Neuron (in vitro differentiated cells): Measurements from ENCODE around the gene GOLM1.
"Not testable (repeated sequence)": the region's sequence is repeated elsewhere in the genome, so short reads cannot be mapped to it uniquely, and the experiment has no call there.

Source experiments
- H2AFZ ChIP-seq: one replicate; pipeline ENCODE4 v1.6.1; 2013; ENCODE audit warnings: low read depth, mild to moderate bottlenecking, inconsistent platforms, low read length, moderate library complexity
- H3K27me3 ChIP-seq: one replicate; pipeline ENCODE4 v1.6.1; 2013; ENCODE audit warnings: low read length; ENCODE audit not compliant: insufficient read depth
- H3K36me3 ChIP-seq: one replicate; pipeline ENCODE4 v1.6.1; 2013; ENCODE audit warnings: low read length; ENCODE audit not compliant: insufficient read depth
- H3K4me1 ChIP-seq: one replicate; pipeline ENCODE4 v1.6.1; 2013; ENCODE audit warnings: low read length; ENCODE audit not compliant: insufficient read depth
- H3K4me3 ChIP-seq: 2 replicates; pipeline ENCODE4 v1.5.1; 2013; ENCODE audit warnings: mild to moderate bottlenecking, low read length, moderate library complexity
- H3K9me3 ChIP-seq: one replicate; pipeline ENCODE4 v1.6.1; 2013; ENCODE audit warnings: low read length

The GOLM1 gene

DNA sequence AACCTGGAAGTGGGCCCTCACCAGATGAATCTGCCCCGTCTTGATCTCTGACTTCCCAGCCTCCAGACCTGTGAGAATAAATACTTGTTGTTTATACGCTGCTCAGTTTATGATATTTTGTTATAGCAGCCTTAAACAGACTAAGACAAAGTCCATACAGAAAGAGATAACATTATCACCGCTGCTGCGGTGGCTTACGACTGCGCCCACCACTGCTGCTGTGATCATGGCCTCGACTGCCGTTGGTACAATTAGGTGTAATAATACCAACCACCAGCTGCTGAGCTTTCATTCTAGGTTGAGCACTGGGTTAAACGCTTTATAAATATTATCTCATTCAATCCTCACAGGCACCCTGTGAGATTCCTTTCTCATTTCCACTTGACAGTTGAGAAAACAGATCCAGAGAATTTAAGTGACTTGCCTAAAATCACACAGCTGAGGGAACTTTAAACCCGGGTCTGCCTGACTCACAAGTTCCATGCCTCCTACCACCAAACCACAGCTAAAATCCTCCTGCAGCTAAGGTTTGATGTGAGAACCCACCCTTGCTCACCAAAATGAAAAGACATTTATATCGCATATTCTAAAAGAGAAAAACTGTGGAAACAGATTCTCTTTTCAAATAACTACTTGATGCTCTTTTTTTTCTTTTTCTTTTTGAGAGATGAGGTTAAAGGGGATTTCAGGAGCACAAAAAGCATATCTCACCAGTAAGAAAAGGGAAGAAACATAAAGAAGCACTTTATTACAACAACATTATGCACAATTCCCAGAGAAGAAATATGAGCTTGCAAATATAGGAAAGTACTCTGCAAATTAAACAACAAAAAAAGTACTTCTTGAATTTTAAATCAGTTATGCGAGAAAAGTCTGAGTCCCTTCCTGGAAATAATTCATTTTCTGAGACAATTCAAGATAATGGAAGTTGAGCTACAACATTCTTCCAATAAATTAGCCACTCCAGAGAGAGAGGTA lies 23.9 kb downstream of the GOLM1 start:
- Histone ChIP-seq H3K4me3 (no peak overlapping the region), H3K27me3 (no peaks in the 10 kb centered on the region), H2AFZ (no peak overlapping the region), H3K4me1 (no peaks in the 10 kb centered on the region), H3K9me3 (no peaks in the 10 kb centered on the region), H3K36me3 (peaks cover 71% of the 10 kb centered on the region)

DNA sequence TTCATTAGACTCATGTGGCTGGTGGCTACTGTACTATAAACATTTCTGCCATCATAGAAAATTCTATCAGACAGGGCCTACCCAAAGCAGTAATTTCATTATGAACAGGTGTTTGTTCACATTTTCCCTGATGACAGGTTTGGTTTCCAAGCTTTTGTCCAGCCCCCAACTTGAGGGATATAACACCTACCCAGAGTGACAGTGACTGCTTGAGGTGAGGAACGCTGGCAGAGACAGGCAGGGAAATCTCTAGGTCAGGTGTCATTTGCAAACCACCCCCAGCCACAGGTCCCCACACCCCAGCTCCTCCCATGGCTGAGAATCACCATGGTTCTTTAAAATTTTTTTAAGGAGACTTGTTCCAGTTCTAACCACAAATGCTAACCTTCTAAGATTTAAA lies 25.5 kb downstream of the GOLM1 start:
- peaks cover 65% of the 10 kb centered on the region for H3K36me3 ChIP-seq
- H2AFZ ChIP-seq, result no peak overlapping the region
- no peak overlapping the region for H3K4me3 ChIP-seq
- no peaks in the 10 kb centered on the region for H3K27me3 ChIP-seq
- no peaks in the 10 kb centered on the region for H3K4me1 ChIP-seq
- no peaks in the 10 kb centered on the region for H3K9me3 ChIP-seq

DNA sequence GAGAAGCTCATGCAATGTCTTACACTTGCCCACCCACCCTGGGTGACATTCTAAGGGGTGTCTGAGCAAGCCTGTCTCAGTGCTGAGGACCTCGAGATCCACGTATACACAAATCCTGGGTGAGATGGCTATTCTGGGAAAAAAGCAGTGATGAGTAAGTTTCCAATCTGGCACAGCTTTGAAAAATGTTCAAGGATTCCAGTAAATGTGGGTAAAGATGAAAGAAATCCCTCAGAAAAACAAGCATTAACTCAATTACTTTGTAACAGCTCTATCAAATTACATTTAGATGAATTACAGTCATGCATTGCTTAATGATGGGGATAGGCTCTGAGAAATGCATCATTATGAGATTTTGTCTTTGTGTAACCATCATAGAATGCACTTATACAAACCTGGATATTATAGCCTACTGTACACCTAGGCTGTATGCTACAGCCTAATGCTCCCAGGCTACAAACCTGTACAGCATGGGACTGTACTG lies 26.9 kb downstream of the GOLM1 start:
- Histone ChIP-seq H3K27me3 (no peaks in the 10 kb centered on the region), H3K36me3 (peaks cover 60% of the 10 kb centered on the region), H2AFZ (no peak overlapping the region), H3K4me3 (no peak overlapping the region), H3K9me3 (no peaks in the 10 kb centered on the region), H3K4me1 (no peaks in the 10 kb centered on the region)

DNA sequence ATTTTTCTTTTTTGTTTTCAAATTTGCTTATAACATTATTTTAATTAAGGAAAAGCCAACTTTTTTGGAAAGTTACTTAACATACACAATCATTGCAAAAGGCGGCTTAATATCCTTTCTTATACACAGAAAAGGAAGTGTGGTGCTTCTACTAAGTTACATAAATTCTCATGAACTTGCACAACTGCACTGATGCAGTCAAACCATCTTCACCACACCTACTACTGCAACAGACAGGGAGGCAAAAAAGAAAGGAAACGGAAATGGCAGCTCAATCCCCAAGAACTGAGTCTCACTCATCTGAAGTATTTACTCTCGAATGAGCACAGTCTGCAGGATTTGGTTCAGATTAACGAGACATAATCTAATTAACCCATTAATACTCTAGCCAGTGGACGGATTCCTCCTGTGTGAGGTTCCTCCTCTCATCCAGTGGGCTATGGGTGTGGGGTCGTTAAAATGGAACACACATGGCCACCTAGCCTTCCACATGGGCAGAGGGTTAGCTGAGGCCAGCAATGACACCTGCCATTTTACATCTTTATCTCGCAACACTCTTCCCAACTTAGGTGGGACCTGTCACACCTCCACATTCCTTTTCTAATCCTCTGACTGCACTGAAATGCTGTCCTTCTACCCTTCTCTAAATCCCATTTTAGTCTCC lies 30.0 kb downstream of the GOLM1 start:
- Histone ChIP-seq H3K27me3 (no peaks in the 10 kb centered on the region), H3K9me3 (no peaks in the 10 kb centered on the region), H3K4me3 (no peak overlapping the region), H3K4me1 (no peaks in the 10 kb centered on the region), H2AFZ (no peak overlapping the region), H3K36me3 (peaks cover 45% of the 10 kb centered on the region)

DNA sequence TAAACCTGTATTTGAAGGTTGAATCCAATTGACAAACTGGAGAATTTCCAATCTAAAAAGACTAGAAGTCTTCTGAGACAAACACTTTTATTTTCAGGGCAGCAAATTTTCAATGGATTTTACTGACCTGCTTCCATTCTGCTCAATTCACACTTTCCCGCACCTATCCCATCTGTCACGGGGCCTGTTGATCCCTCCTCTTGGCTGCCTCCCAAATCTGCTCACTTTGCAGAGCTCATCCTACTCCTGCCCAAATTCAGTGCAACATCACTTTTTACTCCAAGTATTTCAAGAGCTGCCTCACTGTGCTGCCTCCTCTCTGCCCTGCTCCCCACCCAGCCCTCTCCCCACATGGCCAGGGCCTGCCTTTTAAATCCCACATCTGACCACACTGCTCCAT lies 35.1 kb downstream of the GOLM1 start:
- no peaks in the 10 kb centered on the region for H3K27me3 ChIP-seq
- H3K9me3 ChIP-seq, result no peaks in the 10 kb centered on the region
- H3K4me1 ChIP-seq, result no peaks in the 10 kb centered on the region
- H3K4me3 ChIP-seq, result no peak overlapping the region
- peaks cover 32% of the 10 kb centered on the region for H3K36me3 ChIP-seq
- H2AFZ ChIP-seq, result no peak overlapping the region

DNA sequence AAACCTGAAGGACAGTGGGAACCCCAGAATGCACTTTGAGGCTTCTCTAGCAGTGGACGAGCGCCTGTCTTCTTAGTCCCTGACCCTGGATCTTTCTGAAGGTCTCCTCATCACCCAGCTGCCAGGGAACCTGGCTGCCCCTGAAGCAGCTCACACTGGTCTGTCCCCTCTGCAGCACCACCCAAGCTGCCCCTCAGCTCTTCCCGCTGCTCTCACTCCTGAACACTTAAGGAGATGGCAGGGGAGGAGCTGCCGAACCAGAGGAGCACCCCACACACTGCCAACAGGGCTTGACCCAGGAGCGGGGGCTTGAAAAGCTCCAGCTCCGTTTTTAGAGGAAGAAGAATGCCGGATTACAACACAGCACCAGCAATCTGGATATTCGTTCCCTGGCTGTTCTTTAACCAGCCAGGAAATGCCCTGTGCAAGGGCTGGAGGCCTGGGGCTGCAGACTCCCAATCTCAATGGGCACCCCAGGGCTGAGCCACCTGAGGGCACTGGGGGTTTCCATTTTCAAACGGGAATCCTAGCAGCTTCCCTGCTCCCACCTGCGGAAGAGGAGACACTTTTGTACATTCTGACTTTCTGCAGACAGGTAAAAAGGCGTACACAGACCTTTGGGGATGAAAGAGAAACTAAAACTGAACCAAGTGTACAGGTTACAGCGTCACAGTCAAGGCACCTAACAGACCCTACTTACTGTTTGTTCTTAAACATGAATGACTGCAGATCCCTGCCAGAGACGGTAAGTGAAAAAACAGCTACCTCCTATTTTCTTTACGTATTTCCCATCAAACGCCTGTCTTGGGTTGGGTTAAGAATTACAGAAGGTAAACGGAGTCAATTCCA lies 36.3 kb downstream of the GOLM1 start:
- H3K9me3 ChIP-seq, result no peaks in the 10 kb centered on the region
- H3K4me1 ChIP-seq, result no peaks in the 10 kb centered on the region
- H3K36me3 ChIP-seq, result peaks cover 28% of the 10 kb centered on the region
- H2AFZ ChIP-seq, result no peak overlapping the region
- H3K27me3 ChIP-seq, result no peaks in the 10 kb centered on the region
- H3K4me3 ChIP-seq, result no peak overlapping the region

DNA sequence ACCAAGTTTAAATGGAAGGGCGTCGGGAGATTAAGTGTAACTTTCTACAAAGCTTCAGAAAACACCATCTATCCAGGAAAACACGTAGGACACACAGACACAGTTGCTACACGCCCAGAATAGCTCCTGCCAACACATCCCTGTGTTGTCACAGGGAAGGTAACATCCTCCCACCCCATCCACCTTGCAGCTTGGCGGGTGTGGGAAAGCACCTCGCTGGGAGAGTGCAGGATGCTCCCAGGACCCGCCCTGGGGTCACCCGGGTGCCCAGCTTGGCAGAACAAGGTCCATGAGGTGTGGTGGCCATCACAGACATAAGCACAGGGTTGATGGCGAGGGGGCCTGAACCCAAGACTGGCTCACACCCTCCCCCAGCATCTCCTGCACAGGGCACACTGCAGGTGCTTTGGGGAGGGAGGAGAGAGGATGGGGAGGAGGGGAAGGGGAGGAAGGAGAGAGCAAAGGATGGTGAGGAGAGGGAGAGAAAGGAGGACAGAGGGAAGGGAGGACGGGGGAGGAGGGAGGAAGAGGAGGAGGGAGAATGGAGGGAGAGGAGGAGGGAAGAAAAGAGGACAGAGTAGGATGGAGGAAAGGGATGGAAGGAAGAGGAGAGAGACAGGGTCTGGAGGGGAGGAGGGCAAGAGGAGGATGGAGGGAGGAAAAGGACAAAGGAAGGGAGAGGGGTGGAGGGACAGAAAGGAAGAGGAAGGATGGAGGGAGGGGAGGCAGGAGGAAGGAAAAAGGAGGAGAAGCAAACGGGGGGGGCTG lies 37.2 kb downstream of the GOLM1 start:
- H3K36me3 ChIP-seq, result peaks cover 28% of the 10 kb centered on the region
- no peaks in the 10 kb centered on the region for H3K27me3 ChIP-seq
- H3K4me3 ChIP-seq, result no peak overlapping the region

DNA sequence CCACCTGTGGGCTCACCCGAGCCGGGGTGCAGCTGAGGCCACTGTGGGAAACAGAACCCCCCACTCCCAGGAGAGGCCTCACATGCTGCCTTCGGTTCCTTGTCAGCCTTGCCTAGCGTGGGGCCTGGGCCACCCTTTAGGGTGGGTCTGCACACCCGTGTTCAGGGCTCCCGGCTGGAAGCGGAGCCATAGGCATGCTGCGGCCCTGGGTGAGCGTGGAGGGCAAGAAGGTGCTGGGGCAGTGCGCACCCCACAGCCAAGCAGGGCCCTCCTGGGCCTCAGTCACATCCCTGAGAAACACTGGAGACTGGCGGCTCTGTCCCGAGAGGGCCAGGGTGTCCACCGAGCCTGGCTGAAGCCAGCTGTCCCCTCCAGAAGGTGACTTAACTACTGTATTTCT lies 41.9 kb downstream of the GOLM1 start:
- H3K4me3 ChIP-seq, result no peak overlapping the region
- H3K27me3 ChIP-seq, result no peaks in the 10 kb centered on the region
- H3K36me3 ChIP-seq, result peaks cover 28% of the 10 kb centered on the region

More for the DNA sequence above, 37.2 kb downstream of the GOLM1 start:
- H3K4me1 ChIP-seq, result no peaks in the 10 kb centered on the region
- H2AFZ ChIP-seq, result no peak overlapping the region
- no peaks in the 10 kb centered on the region for H3K9me3 ChIP-seq

DNA sequence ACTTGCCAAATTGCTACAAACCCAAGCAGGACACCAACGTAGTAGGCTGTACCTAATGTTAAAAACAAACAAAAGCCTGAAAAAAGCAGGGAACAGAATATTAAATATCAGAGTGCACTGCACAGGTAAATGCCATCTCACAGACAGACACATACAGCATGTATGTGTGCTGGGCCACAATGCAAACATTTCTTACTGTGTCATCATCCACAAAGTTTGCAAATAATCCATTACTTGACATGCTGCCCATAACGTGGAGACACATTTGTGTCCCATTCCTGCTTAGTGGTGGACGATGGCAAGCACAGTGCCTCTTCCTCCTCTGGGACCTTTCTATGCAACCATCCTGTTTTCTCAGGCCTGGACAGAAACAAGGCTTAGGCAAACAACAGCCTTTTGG lies 44.7 kb downstream of the GOLM1 start:
- no peaks in the 10 kb centered on the region for H3K27me3 ChIP-seq
- H2AFZ ChIP-seq, result no peak overlapping the region
- no peak overlapping the region for H3K4me3 ChIP-seq
- no peaks in the 10 kb centered on the region for H3K4me1 ChIP-seq
- H3K36me3 ChIP-seq, result peaks cover 20% of the 10 kb centered on the region
- no peaks in the 10 kb centered on the region for H3K9me3 ChIP-seq

More for the DNA sequence above, 41.9 kb downstream of the GOLM1 start:
- Histone ChIP-seq H3K4me1 (no peaks in the 10 kb centered on the region), H3K9me3 (no peaks in the 10 kb centered on the region), H2AFZ (no peak overlapping the region)

DNA sequence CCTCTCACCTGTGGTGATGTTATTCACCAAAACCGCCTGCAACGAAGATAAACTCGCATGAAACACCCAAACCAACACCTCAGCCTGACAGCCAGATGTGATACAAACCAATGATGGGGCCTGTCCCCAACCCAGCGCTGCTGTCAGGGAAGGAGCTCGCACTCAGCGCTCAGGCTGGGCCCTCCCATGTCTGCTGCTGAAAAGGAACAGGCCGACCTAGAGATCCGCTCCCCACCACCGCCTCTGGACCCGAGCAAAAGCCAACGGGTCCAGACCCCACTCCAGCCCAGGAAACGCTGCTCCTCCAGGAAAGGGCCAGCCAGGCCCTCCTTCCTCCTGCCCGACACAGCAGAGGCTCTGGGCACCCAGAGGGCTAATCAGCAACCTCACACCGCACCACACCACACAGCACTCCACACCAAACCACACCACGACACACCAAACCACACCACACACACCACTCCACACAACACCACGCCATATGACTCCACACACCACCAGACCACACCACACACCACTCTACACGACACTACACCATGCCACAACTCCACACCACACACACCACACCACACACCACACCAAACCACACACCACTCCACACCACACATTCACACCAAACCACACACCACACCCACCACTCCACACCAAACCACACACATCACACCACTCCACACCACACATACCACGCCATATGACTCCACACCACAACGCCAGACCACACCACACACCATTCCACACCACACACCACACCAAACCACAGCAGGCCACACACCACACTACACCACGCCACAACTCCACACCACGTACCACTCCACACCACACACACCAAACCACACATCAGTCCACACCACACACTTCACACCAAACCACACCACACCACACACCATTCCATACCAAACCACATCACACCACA lies 46.5 kb downstream of the GOLM1 start:
- Histone ChIP-seq H3K4me3 (no peak overlapping the region), H3K9me3 (no peaks in the 10 kb centered on the region), H3K36me3 (peaks cover 16% of the 10 kb centered on the region)

DNA sequence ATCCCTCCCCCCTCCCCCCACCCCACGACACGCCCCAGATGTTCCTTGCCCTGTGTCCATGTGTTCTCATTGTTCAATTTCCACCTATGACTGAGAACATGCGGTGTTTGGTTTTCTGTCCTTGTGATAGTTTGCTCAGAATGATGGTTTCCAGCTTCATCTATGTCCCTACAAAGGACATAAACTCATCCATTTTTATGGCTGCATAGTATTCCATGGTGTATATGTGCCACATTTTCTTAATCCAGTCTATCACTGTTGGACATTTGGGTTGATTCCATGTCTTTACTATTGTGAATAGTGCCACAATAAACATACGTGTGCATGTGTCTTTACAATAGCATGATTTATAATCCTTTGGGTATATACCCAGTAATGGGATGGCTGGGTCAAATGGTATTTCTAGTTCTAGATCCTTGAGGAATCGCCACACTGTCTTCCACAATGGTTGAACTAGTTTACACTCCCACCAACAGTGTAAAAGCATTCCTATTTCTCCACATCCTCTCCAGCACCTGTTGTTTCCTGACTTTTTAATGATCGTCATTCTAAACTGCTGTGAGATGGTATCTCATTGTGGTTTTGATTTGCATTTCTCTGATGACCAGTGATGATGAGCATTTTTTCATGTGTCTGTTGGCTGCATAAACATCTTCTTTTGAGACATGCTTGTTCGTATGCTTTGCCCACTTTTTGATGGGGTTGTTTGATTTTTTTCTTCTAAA lies 51.2 kb downstream of the GOLM1 start:
- H3K9me3 ChIP-seq, H3K27me3 ChIP-seq, H2AFZ ChIP-seq, H3K4me3 ChIP-seq, H3K4me1 ChIP-seq: not testable (repeated sequence)
- H3K36me3 ChIP-seq, result peaks cover 19% of the 10 kb centered on the region

More for the DNA sequence above, 46.5 kb downstream of the GOLM1 start:
- no peaks in the 10 kb centered on the region for H3K4me1 ChIP-seq
- no peaks in the 10 kb centered on the region for H3K27me3 ChIP-seq
- H2AFZ ChIP-seq, result no peak overlapping the region
